ENCODE data around the gene TBC1D22B. TPM values are rescaled to one million over a fixed set of nuclear protein-coding genes. Genes with fewer than 3 reads are reported as not detected.

Gene TBC1D22B
- total and polyA plus RNA-seq, 2 of the 13 experiments (the other 11 are each of a cell fraction or from before 2014, with no cell fraction given), result 9.7 to 12.9 TPM

- TF ChIP-seq ZNF329 (CRISPR knock-in tag; IDR thresholded peaks at IDR 0.05; ENCODE audit: low read depth) (no peak), ZNF12 (CRISPR knock-in tag; IDR thresholded peaks at IDR 0.05) (no peak), POGK (CRISPR knock-in tag; conservative IDR thresholded peaks at IDR 0.05) (no peak), ZNF549 (CRISPR knock-in tag; IDR thresholded peaks at IDR 0.05) (no peak), GATAD2A (CRISPR knock-in tag; IDR thresholded peaks at IDR 0.05) (peak; percentile 71), ISX (CRISPR knock-in tag; conservative IDR thresholded peaks at IDR 0.05) (no peak), MXI1 (IDR thresholded peaks at IDR 0.05; ENCODE audit: borderline replicate concordance, low read depth, low read length) (no peak), ZNF180 (CRISPR knock-in tag; IDR thresholded peaks at IDR 0.05; ENCODE audit: borderline replicate concordance, low read depth) (no peak), ZBTB42 (CRISPR knock-in tag; IDR thresholded peaks at IDR 0.05) (no peak), LBX2 (CRISPR knock-in tag; IDR thresholded peaks at IDR 0.05; ENCODE audit: borderline replicate concordance) (no peak), THAP11 (CRISPR knock-in tag; IDR thresholded peaks at IDR 0.05) (0 out of 2 replicates have a peak, but pooled peaks have one; percentile 46), ZNF639 (CRISPR knock-in tag; conservative IDR thresholded peaks at IDR 0.05) (no peak), ZNF737 (CRISPR knock-in tag; IDR thresholded peaks at IDR 0.05; ENCODE audit: borderline replicate concordance) (no peak), KMT2B (CRISPR knock-in tag; IDR thresholded peaks at IDR 0.05) (no peak), GPBP1L1 (CRISPR knock-in tag; IDR thresholded peaks at IDR 0.05) (no peak), PRDM15 (CRISPR knock-in tag; IDR thresholded peaks at IDR 0.05) (no peak), RFX5 (IDR thresholded peaks at IDR 0.05; ENCODE audit: low read depth, low read length) (no peak), ZNF441 (CRISPR knock-in tag; IDR thresholded peaks at IDR 0.05; ENCODE audit: borderline replicate concordance) (no peak), YEATS2 (CRISPR knock-in tag; IDR thresholded peaks at IDR 0.05; ENCODE audit: borderline replicate concordance) (no peak), ZNF816 (CRISPR knock-in tag; IDR thresholded peaks at IDR 0.05; ENCODE audit: borderline replicate concordance) (no peak), WIZ (CRISPR knock-in tag; IDR thresholded peaks at IDR 0.05) (no peak), KDM1A (CRISPR knock-in tag; IDR thresholded peaks at IDR 0.05) (no peak), TBX2 (CRISPR knock-in tag; IDR thresholded peaks at IDR 0.05; ENCODE audit: borderline replicate concordance) (no peak), POLR2AphosphoS5 (IDR thresholded peaks at IDR 0.05; ENCODE audit: low read depth, low read length) (no peak)
Observed at GRCh38 chr6:37207903-37208456, 49.6 kb upstream of the TBC1D22B start (continued).

All from HepG2 (cell line).